CD4-positive, alpha-beta T cell treated with Interleukin-10 for 1 hour (primary cell): ENCODE results near the gene CCN2.
"Not testable (repeated sequence)": the region's sequence is repeated elsewhere in the genome, so short reads cannot be mapped to it uniquely, and the experiment has no call there.

ENCODE experiments used
- DNase-seq: peaks from one replicate; pipeline ENCODE4 v3.0.0-alpha.2; 2020

Gene CCN2

DNA sequence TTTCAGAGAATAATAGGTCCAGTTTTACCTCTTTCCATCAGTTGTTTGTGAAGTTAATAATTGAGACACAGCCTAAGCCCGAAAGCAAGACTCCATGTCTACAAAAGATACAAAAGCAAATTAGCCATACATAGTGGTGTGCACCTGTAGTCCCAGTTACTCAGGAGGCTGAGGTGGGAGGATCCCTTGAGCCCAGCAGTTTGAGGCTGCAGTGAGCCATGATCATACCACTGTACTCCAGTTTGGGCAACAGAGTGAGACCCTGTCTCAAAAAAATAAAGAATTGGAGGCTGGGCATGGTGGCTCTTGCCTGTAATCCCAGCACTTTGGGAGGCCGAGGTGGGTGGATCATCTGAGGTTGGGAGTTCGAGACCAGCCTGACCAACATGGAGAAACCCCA lies 42.4 kb downstream of the CCN2 start:
- not testable (repeated sequence) for DNase-seq

DNA sequence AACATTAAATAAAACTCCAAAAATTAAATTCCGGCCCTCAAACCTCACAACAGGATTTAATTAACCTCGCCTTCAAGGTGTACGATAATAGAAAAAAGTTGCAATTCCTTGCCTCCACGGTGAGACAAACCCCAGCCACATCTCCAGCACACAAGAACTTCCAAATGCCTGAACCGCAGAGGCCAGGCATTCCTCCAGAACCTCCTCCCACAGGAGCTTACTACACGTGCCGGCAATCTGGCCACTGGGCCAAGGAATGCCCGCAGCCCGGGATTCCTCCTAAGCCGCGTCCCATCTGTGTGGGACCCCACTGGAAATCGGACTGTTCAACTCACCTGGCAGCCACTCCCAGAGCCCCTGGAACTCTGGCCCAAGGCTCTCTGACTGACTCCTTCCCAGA lies 47.4 kb downstream of the CCN2 start:
- not testable (repeated sequence) for DNase-seq

DNA sequence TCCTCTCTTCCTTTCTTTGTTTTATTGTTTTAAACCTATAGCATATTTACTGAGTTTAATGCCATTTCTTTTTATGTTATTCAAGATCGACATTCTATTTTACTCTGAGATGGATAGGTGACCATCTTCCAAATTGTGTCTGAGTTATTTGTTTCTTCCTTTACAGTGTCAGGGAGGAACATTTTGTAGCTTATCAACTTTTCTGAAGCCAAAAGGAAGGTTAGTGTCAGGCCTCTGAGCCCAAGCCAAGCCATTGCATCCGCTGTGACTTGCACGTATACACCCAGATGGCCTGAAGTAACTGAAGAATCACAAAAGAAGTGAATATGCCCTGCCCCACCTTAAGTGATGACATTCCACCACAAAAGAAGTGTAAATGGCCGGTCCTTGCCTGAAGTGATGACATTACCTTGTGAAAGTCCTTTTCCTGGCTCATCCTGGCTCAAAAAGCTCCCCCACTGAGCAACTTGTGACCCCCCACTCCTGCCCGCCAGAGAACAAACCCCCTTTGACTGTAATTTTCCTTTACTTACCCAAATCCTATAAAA lies 49.8 kb downstream of the CCN2 start:
- DNase-seq, result not testable (repeated sequence)

DNA sequence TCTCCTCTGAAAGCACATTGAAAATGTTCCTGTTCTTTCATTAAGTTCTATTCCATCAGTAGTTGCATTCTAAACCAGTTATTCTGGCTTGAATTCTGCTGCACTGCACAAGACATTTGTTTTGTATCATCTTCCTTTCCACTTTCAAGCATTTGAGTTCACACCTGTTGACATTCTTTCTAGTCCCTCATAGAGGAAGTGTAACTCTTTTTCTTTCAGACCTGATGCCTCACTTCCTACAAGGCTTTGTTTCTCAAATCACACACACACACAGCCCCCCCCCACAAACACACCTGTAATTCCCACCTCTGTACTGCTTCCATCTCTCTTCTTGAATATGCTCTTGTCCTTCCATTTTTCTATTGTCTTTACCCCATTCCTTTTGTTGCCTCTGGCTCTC lies 50.9 kb downstream of the CCN2 start:
- no peak for DNase-seq

DNA sequence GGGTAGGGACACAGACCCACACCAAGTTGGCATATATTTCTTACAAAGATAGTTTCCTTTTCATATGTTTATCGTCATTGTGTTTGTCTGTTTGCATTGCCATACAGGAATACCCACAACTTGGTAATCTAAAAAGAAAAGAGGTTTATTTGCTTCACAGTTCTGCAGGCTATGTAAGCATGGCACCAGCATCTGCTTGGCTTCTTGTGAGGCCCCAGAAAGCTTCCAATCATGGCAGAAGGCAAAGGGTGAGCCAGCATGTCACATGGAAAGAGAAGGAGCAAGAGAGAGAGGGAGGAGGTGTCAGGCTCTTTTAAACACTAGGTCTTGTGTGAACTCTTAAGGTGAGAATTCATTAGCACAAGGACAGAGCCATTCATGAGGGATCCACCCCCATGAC lies 52.5 kb downstream of the CCN2 start:
- no peak for DNase-seq
